Calu3 (cell line): Measurements from ENCODE around the gene CFAP97D2. TPM values are rescaled to one million over a fixed set of nuclear protein-coding genes. Genes with fewer than 3 reads are reported as not detected.
A peak's percentile ranks its signal among the peaks of the same experiment; 100 is the strongest.

Experiments used
- BruUV-seq: library from RNA; stranded (reverse); fragments of 400-500 nt; replicated peaks from 2 replicates; lab custom pipeline; 2021; lab: Mats Ljungman, UMichigan
- CTCF ChIA-PET: fragments of 300-600 bp; sonication (Branson Sonifier 250); formaldehyde crosslinking; loops from one replicate; lab custom pipeline; 2022; ENCODE audit warnings: antibody characterized with exemption; lab: Charles Lee
- DNase-seq: peaks from one replicate; pipeline ENCODE4 v3.0.0; 2022
- H3K27ac Mint-ChIP-seq: one replicate; pipeline ENCODE4 v1.8.0; 2022; ENCODE audit warnings: mixed read lengths; ENCODE audit not compliant: unreplicated experiment
- H3K27me3 Mint-ChIP-seq: one replicate; pipeline ENCODE4 v1.8.0; 2022; ENCODE audit warnings: mixed read lengths; ENCODE audit not compliant: unreplicated experiment
- H3K36me3 Mint-ChIP-seq: one replicate; pipeline ENCODE4 v1.8.0; 2022; ENCODE audit warnings: mild to moderate bottlenecking, moderate library complexity, mixed read lengths; ENCODE audit not compliant: insufficient read depth, unreplicated experiment
- H3K4me1 Mint-ChIP-seq: one replicate; pipeline ENCODE4 v1.8.0; 2022; ENCODE audit warnings: mild to moderate bottlenecking, low read depth, mixed read lengths; ENCODE audit not compliant: unreplicated experiment
- H3K4me3 Mint-ChIP-seq: one replicate; pipeline ENCODE4 v1.8.0; 2022; ENCODE audit warnings: mild to moderate bottlenecking, low read depth, moderate library complexity, mixed read lengths; ENCODE audit not compliant: unreplicated experiment
- H3K9me3 Mint-ChIP-seq: one replicate; pipeline ENCODE4 v1.8.0; 2022; ENCODE audit warnings: low read depth, mixed read lengths; ENCODE audit not compliant: unreplicated experiment
- CTCF ChIP-seq: fragments of 200-600 bp; IDR thresholded peaks from one replicate; pipeline ENCODE4 v1.8.0; 2022; ENCODE audit warnings: antibody characterized with exemption; ENCODE audit not compliant: unreplicated experiment
- intact Hi-C: fragments of 100-400 bp; cut with micrococcal nuclease; formaldehyde crosslinking; loops from one replicate; pipeline ENCODE4 v1.10.0; 2022; ENCODE audit not compliant: unreplicated experiment
- total RNA-seq: library from RNA; stranded (reverse); gene quantifications from 2 replicates; pipeline ENCODE4 v1.2.3, GENCODE V29; 2022

CFAP97D2 gene
- total RNA-seq, 1 experiment from 2014 or later, result not detected

- no TSS peak for BruUV-seq
- Mint-ChIP-seq H3K9me3 (no peaks in the 10 kb centered on the region), H3K27ac (no peak overlapping the region), H3K27me3 (no peaks in the 10 kb centered on the region), H3K36me3 (peaks cover 19% of the 10 kb centered on the region), H3K4me3 (peak overlapping the region; percentile 71), H3K4me1 (no peaks in the 10 kb centered on the region)
- CTCF ChIA-PET, result no interaction called here
- no peak for DNase-seq
- no peak for TF ChIP-seq CTCF
- intact Hi-C loops, result no loop called here
Observed at GRCh38 chr13:114236227-114236626, 57.2 kb downstream of the CFAP97D2 start.

GRCh38 chr13:114237415-114238112 is 58.5 kb downstream of the CFAP97D2 start:
- no peak for DNase-seq
- Mint-ChIP-seq H3K27ac (no peak overlapping the region), H3K9me3 (no peaks in the 10 kb centered on the region), H3K36me3 (peaks cover 19% of the 10 kb centered on the region), H3K4me1 (no peaks in the 10 kb centered on the region), H3K27me3 (no peaks in the 10 kb centered on the region), H3K4me3 (no peak overlapping the region)
- intact Hi-C loops, result no loop called here
- TF ChIP-seq CTCF, result no peak
- CTCF ChIA-PET, result no interaction called here
- BruUV-seq, result no TSS peak

GRCh38 chr13:114241918-114242317 is 62.9 kb downstream of the CFAP97D2 start:
- intact Hi-C loops, result no loop called here
- CTCF ChIA-PET, result no interaction called here
- no peak for DNase-seq
- no TSS peak for BruUV-seq
- Mint-ChIP-seq H3K9me3 (no peaks in the 10 kb centered on the region), H3K27ac (no peak overlapping the region), H3K27me3 (no peaks in the 10 kb centered on the region), H3K4me1 (no peaks in the 10 kb centered on the region), H3K4me3 (no peak overlapping the region), H3K36me3 (peaks cover 6% of the 10 kb centered on the region)
- no peak for TF ChIP-seq CTCF

- no peak for TF ChIP-seq CTCF
- H3K36me3 Mint-ChIP-seq, result no peaks in the 10 kb centered on the region
- no peak overlapping the region for H3K4me3 Mint-ChIP-seq
- no peak overlapping the region for H3K27ac Mint-ChIP-seq
- no peaks in the 10 kb centered on the region for H3K27me3 Mint-ChIP-seq
- H3K4me1 Mint-ChIP-seq, result no peaks in the 10 kb centered on the region
- H3K9me3 Mint-ChIP-seq, result no peaks in the 10 kb centered on the region
- no TSS peak for BruUV-seq
- CTCF ChIA-PET, result no interaction called here
- intact Hi-C loops, result no loop called here
- no peak for DNase-seq
Observed at GRCh38 chr13:114243971-114244370, 64.9 kb downstream of the CFAP97D2 start.
